Osteoblast (primary cell): ENCODE measurements around the gene VAPB. TPM values are rescaled to one million over a fixed set of nuclear protein-coding genes. Genes with fewer than 3 reads are reported as not detected.

Experiments
- DNase-seq: peaks from one replicate; pipeline ENCODE4 v3.0.0; 2011; ENCODE audit warnings: low spot score, mixed read lengths; ENCODE audit not compliant: insufficient read length; ENCODE audit errors: missing footprints
- H2AFZ ChIP-seq: 2 replicates; pipeline ENCODE4 v1.6.0; 2011; ENCODE audit warnings: mild to moderate bottlenecking, low read length
- H3K27ac ChIP-seq: 2 replicates; pipeline ENCODE4 v1.5.1; 2011; ENCODE audit warnings: mild to moderate bottlenecking, low read depth, low read length, moderate library complexity
- H3K27me3 ChIP-seq: 2 replicates; pipeline ENCODE4 v1.6.0; 2012; ENCODE audit warnings: mild to moderate bottlenecking, control low read depth, inconsistent platforms, low read length, moderate library complexity; ENCODE audit not compliant: insufficient read depth
- H3K36me3 ChIP-seq: 2 replicates; pipeline ENCODE4 v1.5.1; 2011; ENCODE audit warnings: mild to moderate bottlenecking, low read length, control low read depth, moderate library complexity; ENCODE audit not compliant: insufficient read depth
- H3K4me1 ChIP-seq: 2 replicates; pipeline ENCODE4 v1.5.1; 2011; ENCODE audit warnings: mild to moderate bottlenecking, low read length, control low read depth, moderate library complexity; ENCODE audit not compliant: insufficient read depth
- H3K4me2 ChIP-seq: 2 replicates; pipeline ENCODE4 v1.6.0; 2011; ENCODE audit warnings: mild to moderate bottlenecking, low read length; ENCODE audit not compliant: insufficient read depth
- H3K4me3 ChIP-seq: fragments of 200-600 bp; sonication (generic); 3 replicates; pipeline ENCODE4 v1.5.1; 2012; ENCODE audit warnings: mild to moderate bottlenecking, low read length, inconsistent platforms; ENCODE audit not compliant: insufficient read depth
- H3K79me2 ChIP-seq: 2 replicates; pipeline ENCODE4 v1.6.0; 2012; ENCODE audit warnings: mild to moderate bottlenecking, low read length, control low read depth, inconsistent platforms; ENCODE audit not compliant: insufficient read depth
- H3K9me3 ChIP-seq: 2 replicates; pipeline ENCODE4 v1.5.1; 2011; ENCODE audit warnings: low read depth, low read length, control low read depth
- H4K20me1 ChIP-seq: 2 replicates; pipeline ENCODE4 v1.6.0; 2012; ENCODE audit warnings: mild to moderate bottlenecking, low read length, control low read depth; ENCODE audit not compliant: insufficient read depth
- CTCF ChIP-seq: IDR thresholded peaks from 2 replicates; pipeline ENCODE4 v1.5.1; 2011; ENCODE audit warnings: mild to moderate bottlenecking, low read depth, low read length, moderate library complexity; ENCODE audit errors: extremely low read depth
- total RNA-seq: library from RNA; depleted of rRNA; stranded (reverse); fragments of >200 nt; gene quantifications from 2 replicates; pipeline ENCODE4 v1.2.3, GENCODE V29; 2012

VAPB gene
- total RNA-seq, 1 donor = 14.5 TPM

GRCh38 chr20:58441723-58442122, 52.7 kb downstream of the VAPB start:
- DNase-seq = no peak
- H3K4me2 ChIP-seq = no peak overlapping the region
- no peak for TF ChIP-seq CTCF
- H3K27me3 ChIP-seq = no peaks in the 10 kb centered on the region
- no peaks in the 10 kb centered on the region for H3K9me3 ChIP-seq
- peaks cover 23% of the 10 kb centered on the region for H3K36me3 ChIP-seq
- no peak overlapping the region for H3K27ac ChIP-seq
- no peak overlapping the region for H3K4me3 ChIP-seq
- H2AFZ ChIP-seq = no peak overlapping the region
- peaks cover 63% of the 10 kb centered on the region for H3K79me2 ChIP-seq
- H3K4me1 ChIP-seq = no peaks in the 10 kb centered on the region
- peaks cover 13% of the 10 kb centered on the region for H4K20me1 ChIP-seq

GRCh38 chr20:58444746-58445255, 55.8 kb downstream of the VAPB start:
- Histone ChIP-seq H3K4me2 (no peak overlapping the region), H3K4me3 (no peak overlapping the region), H3K27ac (no peak overlapping the region), H4K20me1 (peaks cover 9% of the 10 kb centered on the region), H3K79me2 (peaks cover 37% of the 10 kb centered on the region), H3K36me3 (peaks cover 29% of the 10 kb centered on the region), H3K9me3 (no peaks in the 10 kb centered on the region), H2AFZ (no peak overlapping the region), H3K4me1 (no peaks in the 10 kb centered on the region), H3K27me3 (no peaks in the 10 kb centered on the region)
- no peak for DNase-seq
- TF ChIP-seq CTCF = no peak

DNA sequence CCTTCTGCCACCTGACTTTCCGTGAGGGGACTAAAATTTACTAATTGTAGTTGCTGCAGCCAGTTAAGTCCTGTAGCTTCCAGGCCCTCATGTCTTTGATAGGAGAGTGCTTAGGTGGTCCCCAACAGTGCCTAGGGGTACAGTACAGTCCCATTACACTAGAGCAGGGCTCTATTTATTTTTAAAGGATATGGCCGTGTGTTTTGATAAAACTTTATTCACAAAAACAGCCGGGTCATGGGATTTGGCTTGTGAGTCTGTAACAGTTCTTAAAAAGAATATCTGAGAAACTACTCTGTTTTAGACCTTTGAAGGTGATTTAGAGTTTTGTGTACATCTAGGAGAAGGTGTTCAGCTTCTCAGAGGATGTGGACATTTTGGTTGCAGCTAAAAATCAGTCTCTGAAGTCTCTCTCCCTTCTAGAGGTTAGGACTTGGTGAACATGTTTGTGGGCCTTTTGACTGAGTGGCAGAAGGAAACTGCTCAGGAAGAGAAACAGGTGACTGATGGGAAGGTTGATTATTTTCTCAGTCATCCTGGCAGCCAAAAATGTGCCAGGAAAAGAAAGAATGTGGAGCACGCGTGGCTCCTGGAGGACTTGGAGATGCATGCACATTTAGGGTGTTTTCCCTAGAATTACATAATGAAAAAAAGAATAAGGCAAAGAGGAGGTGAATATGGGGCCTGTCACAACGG, 57.4 kb downstream of the VAPB start:
- no peaks in the 10 kb centered on the region for H3K4me1 ChIP-seq
- DNase-seq = no peak
- peaks cover 4% of the 10 kb centered on the region for H4K20me1 ChIP-seq
- no peaks in the 10 kb centered on the region for H3K27me3 ChIP-seq
- no peak overlapping the region for H3K4me3 ChIP-seq
- no peak overlapping the region for H3K4me2 ChIP-seq
- H2AFZ ChIP-seq = no peak overlapping the region
- no peak for TF ChIP-seq CTCF
- no peaks in the 10 kb centered on the region for H3K9me3 ChIP-seq
- no peak overlapping the region for H3K27ac ChIP-seq
- H3K79me2 ChIP-seq = peaks cover 23% of the 10 kb centered on the region
- peaks cover 25% of the 10 kb centered on the region for H3K36me3 ChIP-seq

GRCh38 chr20:58446960-58447265, 57.9 kb downstream of the VAPB start:
- no peak for DNase-seq
- H3K9me3 ChIP-seq = no peaks in the 10 kb centered on the region

More at GRCh38 chr20:58446960-58447265, 57.9 kb downstream of the VAPB start:
- H3K79me2 ChIP-seq = peaks cover 18% of the 10 kb centered on the region
- H3K36me3 ChIP-seq = peaks cover 25% of the 10 kb centered on the region
- H3K27me3 ChIP-seq = no peaks in the 10 kb centered on the region
- H3K4me1 ChIP-seq = no peaks in the 10 kb centered on the region
- no peak overlapping the region for H3K27ac ChIP-seq
- no peak overlapping the region for H3K4me3 ChIP-seq
- TF ChIP-seq CTCF = no peak
- no peak overlapping the region for H3K4me2 ChIP-seq
- H2AFZ ChIP-seq = no peak overlapping the region
- H4K20me1 ChIP-seq = peaks cover 4% of the 10 kb centered on the region
